ENCODE measurements around the gene TMEM235.

The TMEM235 gene

DNA sequence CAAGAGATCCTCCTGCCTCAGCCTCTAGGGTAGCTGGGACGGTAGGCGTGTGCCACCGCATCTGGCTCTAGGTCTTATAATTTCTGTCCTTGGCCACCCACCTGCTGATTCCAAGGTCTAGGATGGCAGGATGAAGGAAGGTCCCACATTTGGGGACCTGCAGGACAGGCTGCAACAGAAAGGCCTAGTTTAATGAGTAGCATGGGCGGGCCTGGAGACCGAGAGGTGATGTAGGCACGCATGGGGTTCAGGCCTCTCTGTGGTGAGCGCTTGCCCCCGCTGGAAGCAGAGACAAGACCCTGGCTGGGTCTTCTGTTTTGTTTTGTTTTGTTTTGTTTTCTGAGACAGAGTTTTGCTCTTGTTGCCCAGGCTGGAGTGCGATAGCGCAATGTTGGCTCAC is 33.7 kb downstream of the TMEM235 start:
- in situ Hi-C loops (cut with HindIII; ENCODE audit: low pct_ligation_motif_present, low pct_unique_long_range_greater_than_20kb, low sequenced_read_pairs) = no loop called here
- no peak for DNase-seq

DNA sequence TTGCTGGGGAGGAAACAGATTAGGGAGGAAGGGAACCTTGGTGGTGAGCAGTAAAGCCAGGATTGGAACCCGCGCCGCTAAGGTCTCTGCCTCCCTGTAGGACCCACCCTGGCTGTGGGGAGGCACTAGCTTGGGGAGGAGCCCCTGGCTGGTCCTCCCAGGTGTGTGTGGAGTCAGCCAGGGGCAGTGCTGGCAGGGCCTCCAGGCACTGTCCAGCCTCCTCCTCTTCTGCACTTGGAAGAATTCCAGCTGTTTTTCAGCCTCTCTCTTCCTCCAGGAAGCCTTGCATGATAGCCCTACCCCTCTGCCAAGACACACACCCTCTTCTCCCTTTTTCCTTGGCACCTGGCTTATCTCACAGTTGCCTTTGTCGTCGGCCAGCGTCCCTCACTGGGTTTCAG is 34.8 kb downstream of the TMEM235 start:
- no peak for DNase-seq
- in situ Hi-C loops (cut with HindIII; ENCODE audit: low pct_ligation_motif_present, low pct_unique_long_range_greater_than_20kb, low sequenced_read_pairs) = no loop called here

DNA sequence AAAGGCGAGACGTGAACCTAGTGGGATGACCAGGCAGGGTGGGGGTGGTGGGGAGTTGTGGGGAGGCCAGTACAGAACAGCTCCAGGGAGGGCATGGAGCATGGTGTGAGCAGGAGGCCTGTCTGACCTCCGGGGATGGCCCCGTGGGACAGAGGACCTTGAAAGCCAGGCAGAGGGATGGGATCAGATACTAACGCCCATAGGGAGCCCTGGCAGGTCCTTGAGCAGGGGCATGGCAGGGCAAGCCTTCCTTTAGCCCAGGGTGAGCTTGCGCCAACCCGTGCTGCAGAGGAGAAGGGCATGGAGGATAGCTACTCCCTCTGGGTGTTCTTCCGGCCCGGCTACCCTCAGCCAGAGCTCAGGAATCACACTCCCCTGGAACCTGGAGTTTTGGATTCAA is 35.3 kb downstream of the TMEM235 start:
- in situ Hi-C loops (cut with HindIII; ENCODE audit: low pct_ligation_motif_present, low pct_unique_long_range_greater_than_20kb, low sequenced_read_pairs) = no loop called here
- DNase-seq = no peak

DNA sequence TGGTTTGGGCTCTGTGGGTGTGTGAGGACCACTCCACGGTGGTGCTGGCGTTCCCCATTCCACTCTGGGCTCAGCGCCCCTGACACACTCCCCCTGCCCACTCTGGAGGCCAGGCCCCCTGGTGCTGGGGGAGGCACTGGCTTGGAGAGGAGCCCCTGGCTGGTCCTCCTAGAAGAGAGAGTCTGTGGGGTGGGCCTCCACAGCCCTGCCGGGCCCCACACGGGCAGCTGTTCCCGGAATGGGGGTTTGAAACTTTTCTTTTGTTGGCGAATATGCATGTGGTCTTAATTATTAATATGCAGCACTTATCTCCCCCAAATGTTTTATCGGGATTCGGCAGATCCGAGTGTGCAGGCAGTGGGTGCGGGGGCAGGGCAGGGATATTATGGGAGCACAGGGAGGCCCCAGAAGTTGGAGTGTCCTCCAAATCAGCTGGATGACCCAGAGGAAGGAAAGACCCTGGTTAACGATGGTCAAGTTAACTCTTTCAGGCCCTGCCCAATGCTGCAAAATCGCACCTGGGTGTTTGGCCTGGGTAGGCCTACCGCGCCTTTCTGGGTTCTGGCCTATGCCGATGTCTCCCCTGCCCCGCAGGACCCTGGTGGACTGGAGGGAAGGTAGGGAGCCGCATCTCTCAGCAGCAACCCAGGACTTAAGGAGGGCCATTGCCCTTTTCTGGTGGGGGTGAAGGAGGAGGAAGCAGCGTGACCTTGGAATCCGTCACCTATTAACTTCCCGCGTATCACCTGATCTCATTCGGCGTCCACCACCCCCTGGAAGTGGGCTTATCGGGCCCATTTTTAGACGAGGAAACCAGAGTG is 36.0 kb downstream of the TMEM235 start:
- no peak for DNase-seq
- in situ Hi-C loops (cut with HindIII; ENCODE audit: low pct_ligation_motif_present, low pct_unique_long_range_greater_than_20kb, low sequenced_read_pairs) = no loop called here

DNA sequence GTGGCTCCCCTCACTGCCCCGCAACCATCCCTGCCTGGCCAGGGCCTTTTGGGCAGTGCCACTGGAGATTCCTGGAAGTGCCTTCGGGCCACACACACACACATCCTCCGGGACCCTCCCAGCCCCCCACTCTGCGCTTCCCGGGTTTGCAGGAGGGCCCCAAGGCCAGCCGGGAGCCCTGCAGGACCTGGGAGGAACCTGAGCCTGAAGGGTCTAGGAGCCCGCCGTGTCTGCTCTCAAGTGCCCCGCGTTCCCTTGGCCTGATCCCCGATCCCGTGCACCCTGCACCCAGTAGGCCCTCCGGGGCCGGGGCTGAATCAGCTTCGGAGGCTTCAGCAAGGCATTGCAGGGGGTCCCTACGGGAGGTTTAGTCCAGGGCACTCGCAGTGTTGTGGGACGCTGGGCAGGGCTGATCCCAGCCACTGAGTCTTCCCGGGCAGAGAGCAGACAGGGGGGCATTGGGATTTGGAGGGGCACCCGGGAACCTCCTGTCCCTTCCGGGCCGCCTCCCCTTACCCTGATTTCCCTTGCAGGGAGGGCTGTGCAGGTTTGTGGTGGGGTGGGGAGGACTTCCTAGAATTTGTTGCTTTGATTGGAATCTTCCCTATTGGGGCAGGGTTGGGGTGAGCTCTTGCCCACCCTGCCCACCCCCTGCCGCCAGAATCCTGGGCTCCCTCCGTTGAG is 36.9 kb downstream of the TMEM235 start:
- in situ Hi-C loops (cut with HindIII; ENCODE audit: low pct_ligation_motif_present, low pct_unique_long_range_greater_than_20kb, low sequenced_read_pairs) = no loop called here
- DNase-seq = no peak

DNA sequence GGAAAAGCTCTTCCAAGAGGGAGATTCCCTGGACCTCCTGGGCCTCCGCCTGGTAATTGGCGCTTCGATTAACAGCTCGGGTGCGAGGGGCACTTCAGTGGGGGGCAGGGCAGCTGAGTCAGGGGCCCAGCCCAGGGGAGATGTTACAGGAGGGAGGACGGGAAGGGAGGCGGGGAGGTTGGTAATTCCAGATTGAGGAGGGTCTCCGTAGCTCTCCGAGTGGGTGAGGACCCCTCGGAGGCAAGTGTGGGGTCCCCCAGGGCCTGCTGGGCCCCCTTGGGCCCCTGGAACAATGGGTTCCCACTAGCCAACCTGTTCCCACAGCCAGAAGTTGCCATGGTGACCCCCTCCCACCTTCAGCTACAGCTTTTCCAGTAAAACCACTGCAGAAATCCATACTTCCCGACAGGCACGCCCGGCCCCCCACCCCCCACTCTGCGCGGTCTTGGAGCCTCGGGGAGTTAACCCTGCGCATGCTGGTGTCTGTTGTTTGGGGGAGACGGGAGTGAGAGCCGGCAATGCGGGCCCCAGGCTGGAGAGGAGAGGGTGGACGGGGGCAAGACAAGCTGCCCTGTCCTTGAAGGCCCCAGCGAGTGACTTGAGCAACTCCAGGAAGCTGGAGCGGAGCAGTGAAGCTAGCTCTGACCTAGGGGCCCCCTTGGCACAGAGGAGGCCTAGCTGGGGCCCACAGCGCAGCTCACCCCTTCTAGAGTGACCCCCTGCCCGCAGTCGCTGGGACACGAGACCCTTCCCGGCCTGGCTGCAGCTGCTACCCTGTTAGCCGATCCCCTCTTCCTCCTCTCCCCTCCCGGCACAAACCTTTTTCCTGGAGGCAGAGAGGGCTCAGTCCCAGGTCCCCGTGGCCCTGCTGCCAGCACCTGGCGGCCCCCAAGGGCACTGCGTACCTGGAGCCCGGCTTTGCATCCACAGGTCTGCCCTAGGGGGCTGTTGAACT is 37.8 kb downstream of the TMEM235 start:
- DNase-seq = no peak
- in situ Hi-C loops (cut with HindIII; ENCODE audit: low pct_ligation_motif_present, low pct_unique_long_range_greater_than_20kb, low sequenced_read_pairs) = no loop called here

DNA sequence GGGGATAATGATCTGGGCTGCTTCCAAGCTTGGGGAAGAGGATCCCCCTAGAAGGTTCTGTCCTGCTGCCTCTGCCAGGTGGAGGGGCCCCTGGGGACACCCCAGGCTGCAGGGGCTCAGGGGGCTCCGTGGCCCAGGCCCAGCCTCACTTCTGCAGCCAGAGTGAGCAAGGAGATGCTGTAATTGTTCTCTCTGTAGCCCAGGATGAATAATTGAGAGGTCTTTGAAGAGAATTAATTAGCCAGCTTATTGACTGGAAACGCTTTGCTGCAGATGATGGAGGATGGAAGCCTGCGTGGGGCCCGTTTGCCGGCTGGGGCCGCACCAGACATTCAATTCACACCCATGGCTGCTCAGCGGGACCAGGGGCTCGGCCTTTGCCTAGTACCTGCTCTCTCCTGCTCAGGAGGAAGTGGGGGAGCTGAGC is 38.5 kb downstream of the TMEM235 start:
- in situ Hi-C loops (cut with HindIII; ENCODE audit: low pct_ligation_motif_present, low pct_unique_long_range_greater_than_20kb, low sequenced_read_pairs) = no loop called here
- no peak for DNase-seq

DNA sequence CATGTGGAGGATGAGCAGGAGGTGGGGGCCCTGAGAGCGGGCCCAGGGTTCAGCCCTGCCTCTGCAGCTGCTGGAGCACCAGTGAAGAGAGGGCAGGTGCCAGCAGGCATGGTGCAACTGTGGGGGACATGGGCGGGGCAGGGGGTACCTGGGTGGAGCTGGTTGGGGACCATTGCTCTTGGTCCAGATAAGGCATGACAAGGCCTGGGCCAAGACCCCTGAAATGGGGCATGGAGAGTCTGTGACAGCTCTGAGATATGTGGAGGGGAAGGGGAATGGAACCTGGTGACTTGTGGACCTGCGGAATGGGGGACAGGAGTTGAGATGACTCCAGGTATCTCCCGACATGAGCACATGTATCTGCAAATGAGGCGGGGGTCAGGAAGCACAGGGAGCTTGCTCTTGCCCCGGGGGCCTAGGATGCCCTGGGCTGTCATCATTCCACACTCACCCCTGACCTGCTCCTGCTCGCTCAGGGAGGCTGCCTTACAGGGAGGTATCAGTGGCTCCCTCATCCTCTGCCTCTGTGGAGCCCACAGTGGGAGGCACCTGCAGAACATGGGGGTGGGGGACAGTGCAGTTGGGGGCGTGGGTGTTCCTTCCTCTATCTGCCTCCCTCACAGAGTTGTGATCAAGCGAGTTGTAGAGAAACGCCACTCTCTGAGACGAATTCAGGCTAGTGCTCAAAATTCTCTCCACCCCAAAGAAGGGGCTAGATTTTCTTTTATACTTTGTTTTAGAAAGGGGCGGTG is 40.2 kb downstream of the TMEM235 start:
- in situ Hi-C loops (cut with HindIII; ENCODE audit: low pct_ligation_motif_present, low pct_unique_long_range_greater_than_20kb, low sequenced_read_pairs) = no loop called here

DNA sequence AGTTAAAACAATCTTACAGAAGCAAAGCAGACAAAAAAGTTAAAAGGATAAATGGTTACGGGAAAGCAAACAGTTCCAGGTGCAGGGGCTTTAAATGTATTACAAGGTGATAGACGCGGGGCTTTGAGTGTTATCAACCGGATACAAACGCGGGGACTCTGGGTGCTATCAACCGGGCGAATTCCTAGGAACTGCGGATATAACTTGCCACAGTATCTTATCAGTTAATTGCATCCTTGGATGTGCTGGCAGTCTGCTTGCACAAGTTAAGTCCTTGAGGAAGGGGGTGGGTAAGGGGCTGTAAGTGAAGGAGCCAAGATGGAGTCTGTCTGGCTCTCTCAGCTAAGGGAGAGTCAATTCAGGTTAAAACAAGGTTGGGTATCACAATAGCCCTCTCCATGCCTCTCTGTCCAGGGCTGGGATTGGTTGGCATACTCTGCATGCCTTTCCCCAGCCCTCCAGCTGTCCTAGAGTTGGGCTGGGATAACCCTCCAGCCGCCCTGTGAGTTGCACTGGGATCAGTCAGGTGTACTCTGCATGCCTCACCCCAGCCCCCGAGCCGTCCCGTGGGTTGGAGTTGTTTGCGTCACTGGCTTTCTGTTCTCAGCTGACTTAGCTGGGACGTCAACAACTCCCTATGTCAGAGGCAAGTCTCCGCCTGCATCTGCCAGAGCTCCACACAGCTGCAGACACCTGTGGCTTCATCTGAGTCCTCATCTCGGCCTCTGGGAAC is 40.9 kb downstream of the TMEM235 start:
- in situ Hi-C loops (cut with HindIII; ENCODE audit: low pct_ligation_motif_present, low pct_unique_long_range_greater_than_20kb, low sequenced_read_pairs) = no loop called here
- DNase-seq = no peak

More for the DNA sequence above, 40.2 kb downstream of the TMEM235 start:
- DNase-seq = no peak

DNA sequence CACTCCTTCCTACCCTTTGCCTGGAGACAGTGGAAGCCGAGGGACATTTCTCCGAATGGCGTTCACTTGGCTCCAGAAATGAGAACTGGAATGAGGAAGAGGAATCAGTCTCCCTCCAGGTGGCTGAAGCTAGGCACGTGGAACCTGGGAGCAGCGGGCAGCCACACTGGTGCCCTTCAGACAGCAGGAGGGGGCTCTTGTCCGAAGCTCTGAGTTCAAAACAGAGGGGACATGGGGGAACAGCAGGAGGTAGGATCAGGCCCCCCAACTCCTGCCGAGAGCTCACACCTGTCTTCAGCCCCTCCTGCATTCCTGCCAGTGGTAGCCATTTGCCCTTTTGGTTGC is 41.5 kb downstream of the TMEM235 start:
- DNase-seq = no peak
- in situ Hi-C loops (cut with HindIII; ENCODE audit: low pct_ligation_motif_present, low pct_unique_long_range_greater_than_20kb, low sequenced_read_pairs) = no loop called here

DNA sequence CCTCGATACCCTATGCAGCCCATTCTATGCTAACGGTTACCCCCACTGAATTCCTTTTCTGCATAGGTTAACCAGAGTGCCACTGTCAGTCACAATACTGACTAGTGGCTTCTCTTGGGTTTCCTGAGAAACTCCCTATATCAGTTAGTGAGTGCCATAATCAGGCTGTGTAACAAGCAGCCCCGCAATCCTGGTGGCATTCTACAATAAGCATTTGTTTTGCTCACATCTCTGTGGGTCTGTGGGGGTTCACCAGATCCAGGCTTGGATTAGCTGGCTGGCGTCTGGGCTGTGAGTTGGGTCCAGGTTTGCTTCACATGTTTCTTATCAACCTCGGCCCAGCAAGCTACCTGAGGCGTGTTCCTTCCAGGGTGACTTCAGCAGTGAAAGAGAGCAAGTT is 42.4 kb downstream of the TMEM235 start:
- in situ Hi-C loops (cut with HindIII; ENCODE audit: low pct_ligation_motif_present, low pct_unique_long_range_greater_than_20kb, low sequenced_read_pairs) = no loop called here
- no peak for DNase-seq

DNA sequence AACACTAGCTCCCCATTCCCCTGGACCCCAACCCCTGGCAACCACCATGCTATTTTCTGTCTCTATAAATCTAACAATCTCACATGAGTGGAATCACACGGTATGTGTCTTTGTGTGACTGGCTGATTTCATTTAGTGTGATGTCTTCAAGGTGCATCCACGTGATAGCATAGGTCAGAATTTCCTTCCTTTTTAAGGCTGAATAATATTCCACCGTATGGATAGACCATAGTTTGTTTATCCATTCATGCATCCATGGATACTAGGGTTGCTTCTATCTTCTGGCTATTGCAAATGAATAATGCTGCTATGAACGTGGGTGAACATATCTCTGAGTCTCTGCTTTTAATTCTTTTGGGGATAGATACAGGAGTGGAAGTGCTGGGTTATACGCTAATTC is 43.9 kb downstream of the TMEM235 start:
- no peak for DNase-seq
- in situ Hi-C loops (cut with HindIII; ENCODE audit: low pct_ligation_motif_present, low pct_unique_long_range_greater_than_20kb, low sequenced_read_pairs) = no loop called here

DNA sequence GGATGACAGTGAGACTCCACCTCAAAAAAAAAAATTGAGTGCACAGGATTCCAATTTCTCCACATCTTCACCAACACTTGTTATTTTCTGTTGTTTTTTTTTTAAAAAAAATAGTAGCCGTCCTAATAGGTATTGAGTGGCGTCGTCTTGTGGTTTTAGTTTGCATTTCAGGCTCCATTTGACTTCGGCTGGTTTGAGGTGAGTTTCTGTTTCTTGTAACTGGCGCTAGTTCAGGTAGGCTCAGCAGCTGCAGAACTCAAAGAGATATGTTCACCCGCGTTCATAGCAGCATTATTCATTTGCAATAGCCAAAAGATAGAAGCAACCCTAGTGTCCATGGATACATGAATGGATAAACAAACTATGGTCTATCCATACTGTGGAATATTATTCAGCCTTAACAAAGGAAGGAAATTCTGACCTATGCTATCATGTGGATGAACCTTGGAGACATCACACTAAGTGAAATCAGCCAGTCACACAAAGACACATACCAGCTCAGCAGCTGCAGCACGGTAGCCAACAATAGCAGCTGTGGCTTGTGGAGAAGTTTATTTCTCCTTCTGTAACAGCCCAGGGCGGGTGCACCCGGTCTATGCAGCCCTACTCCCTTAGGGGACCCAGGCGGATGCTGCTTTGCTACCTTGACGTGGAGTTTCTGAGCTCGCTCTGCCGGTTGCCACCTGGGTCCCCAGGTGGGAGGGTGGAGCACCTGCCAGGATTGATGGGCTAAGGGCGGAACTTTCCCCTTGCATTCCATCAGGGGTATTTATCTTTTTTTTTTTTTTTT is 44.9 kb downstream of the TMEM235 start:
- no peak for DNase-seq
- in situ Hi-C loops (cut with HindIII; ENCODE audit: low pct_ligation_motif_present, low pct_unique_long_range_greater_than_20kb, low sequenced_read_pairs) = no loop called here

DNA sequence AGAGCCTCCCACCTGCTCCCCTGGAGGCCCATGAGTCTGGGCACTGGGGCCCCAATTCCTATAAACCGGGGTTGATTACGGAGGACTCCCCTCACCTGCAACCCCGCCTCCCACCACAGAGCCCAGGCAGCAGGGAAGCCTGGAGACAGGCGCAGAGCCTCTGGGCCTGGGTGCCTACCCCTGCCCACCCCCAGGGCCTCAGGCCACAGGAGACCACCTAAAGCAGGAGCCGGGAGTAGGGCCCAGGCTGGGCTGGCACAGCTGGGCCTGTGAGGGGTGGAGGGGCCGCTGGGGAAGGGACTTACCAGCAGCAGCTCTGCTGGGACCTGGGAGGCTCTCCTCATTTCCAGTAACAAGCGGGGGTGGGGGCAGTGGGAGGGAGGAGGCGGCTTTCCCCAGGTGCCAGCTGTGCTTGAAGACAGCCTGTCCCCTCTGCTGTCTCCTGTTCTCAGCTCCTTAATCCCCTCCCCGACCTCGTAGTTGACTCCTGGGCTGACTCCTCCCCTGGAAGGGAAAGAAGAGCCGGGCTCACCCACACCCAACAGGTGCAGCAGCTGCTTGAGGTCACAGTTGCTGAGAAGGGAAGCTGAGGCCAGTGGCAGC is 46.8 kb downstream of the TMEM235 start:
- in situ Hi-C loops (cut with HindIII; ENCODE audit: low pct_ligation_motif_present, low pct_unique_long_range_greater_than_20kb, low sequenced_read_pairs) = no loop called here
- no peak for DNase-seq

DNA sequence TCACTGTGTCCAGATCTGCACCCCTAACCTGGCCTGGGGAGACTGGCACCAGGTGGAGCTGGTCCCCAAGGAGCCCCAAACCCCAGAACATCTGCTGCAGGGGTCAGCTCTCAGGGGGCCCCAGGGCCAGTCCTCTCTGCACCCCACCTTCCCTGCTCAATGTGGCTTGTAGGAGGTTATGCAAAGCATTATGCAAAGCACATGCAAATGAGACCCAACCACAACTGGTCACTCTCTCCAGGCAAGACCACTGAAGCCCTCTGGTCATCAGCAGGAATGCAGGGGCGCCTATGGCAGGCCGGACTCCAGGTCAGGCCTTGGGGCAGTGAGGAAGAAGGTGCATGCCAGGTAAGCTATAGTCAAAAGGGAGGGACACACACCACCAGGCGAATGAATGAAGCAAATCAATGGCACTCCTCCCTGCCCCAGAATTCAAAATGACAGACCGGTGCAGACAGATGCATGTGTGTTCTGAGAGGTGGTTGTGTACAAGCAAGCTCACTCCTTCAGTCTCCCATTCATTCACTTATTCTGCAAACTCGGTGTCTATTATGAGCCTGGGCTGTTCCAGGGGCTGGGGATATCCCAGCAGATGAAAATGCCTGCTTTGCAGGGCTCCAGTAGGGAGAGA is 48.0 kb downstream of the TMEM235 start:
- DNase-seq = no peak
- in situ Hi-C loops (cut with HindIII; ENCODE audit: low pct_ligation_motif_present, low pct_unique_long_range_greater_than_20kb, low sequenced_read_pairs) = no loop called here

DNA sequence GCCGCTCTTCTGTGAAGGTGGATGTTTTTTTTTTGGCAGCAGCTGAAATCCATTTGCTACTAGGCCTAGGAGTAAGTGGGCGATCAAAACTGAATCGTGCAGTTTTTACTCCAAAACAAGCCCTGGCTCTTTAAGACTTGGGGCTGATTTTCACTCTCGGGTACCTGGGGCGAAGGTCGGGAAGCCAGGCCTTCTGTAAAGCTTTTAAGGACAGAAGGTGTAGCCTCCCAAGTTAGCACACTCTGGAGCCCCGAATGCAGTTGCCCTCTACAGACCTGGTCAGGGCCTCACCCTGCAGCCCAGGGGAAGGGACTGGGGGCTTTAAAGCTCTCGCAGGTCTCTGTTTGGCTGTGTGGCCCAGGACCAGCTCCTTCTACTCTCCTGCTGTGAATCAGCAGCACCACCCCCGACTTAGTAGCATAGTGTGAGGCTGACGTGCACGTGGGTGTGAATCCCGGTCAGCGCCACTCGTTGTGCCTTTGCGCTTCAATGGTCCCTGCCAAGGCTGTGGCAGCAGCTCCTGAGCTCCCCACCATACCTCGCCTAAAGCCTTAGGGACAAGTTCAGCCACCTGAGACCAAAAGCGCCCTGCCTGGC is 49.9 kb downstream of the TMEM235 start:
- in situ Hi-C loops (cut with HindIII; ENCODE audit: low pct_ligation_motif_present, low pct_unique_long_range_greater_than_20kb, low sequenced_read_pairs) = no loop called here
- DNase-seq = no peak

All from ACHN (cell line).